ENCODE measurements around the gene ZMYND8. TPM values are rescaled to one million over a fixed set of nuclear protein-coding genes. Genes with fewer than 3 reads are reported as not detected.

ZMYND8 gene
- total and polyA plus RNA-seq, 7 donors: 7.8 to 46.0 (median 24.8) TPM

- Histone ChIP-seq H3K36me3 (peaks cover 0 to 16% (median 0%) of the 10 kb centered on the region in 4 donors), H3K27me3 (no peaks in the 10 kb centered on the region), H3K9me3 (no peaks in the 10 kb centered on the region), H3K27ac (peak overlapping the region; percentile 99 to 100 (median 99)), H3K4me1 (peaks cover 0 to 69% (median 66%) of the 10 kb centered on the region in 4 donors), H3K4me3 (no peak overlapping the region)
- DNase-seq: no peak
- 68 to 94% methylated on average over 3 of the region's 3 CpGs for WGBS, 2 donors
- no peak for TF ChIP-seq POLR2A (IDR thresholded peaks at IDR 0.05)
- no peak for TF ChIP-seq POLR2AphosphoS5 (IDR thresholded peaks at IDR 0.05)
- no peak for TF ChIP-seq CTCF (IDR thresholded peaks at IDR 0.05)
- TF ChIP-seq EP300 (IDR thresholded peaks at IDR 0.05): no peak
- intact Hi-C loops (cut with DNase I): loop anchor here (10.0 kb wide), 1 partner anchor 2001 kb away; the partner anchor contains the start of gene SDC4
Observed at GRCh38 chr20:47346172-47346571, 10.3 kb downstream of the ZMYND8 start.

- Histone ChIP-seq H3K27me3 (no peaks in the 10 kb centered on the region), H3K4me3 (no peak overlapping the region), H3K4me1 (peaks cover 0 to 65% (median 58%) of the 10 kb centered on the region in 4 donors), H3K9me3 (no peaks in the 10 kb centered on the region), H3K36me3 (peaks cover 0 to 16% (median 0%) of the 10 kb centered on the region in 4 donors), H3K27ac (peak overlapping the region; percentile 50 to 100 (median 99))
- no peak for DNase-seq
- WGBS, 2 donors: 86 to 94% methylated on average over 7 of the region's 7 CpGs
- intact Hi-C loops (cut with DNase I): loop anchor here (10.0 kb wide), 1 partner anchor 2000 kb away; the partner anchor contains the start of gene SDC4
- no peak for TF ChIP-seq EP300 (IDR thresholded peaks at IDR 0.05)
- no peak for TF ChIP-seq CTCF (IDR thresholded peaks at IDR 0.05)
- no peak for TF ChIP-seq POLR2A (IDR thresholded peaks at IDR 0.05)
- TF ChIP-seq POLR2AphosphoS5 (IDR thresholded peaks at IDR 0.05): no peak
Observed at GRCh38 chr20:47345214-47345613, 11.3 kb downstream of the ZMYND8 start.

- Histone ChIP-seq H3K27me3 (no peaks in the 10 kb centered on the region), H3K4me1 (peaks cover 0 to 64% (median 51%) of the 10 kb centered on the region in 4 donors), H3K27ac (peak overlapping the region in 3 of 4 donors; percentile 17 to 100 (median 99)), H3K4me3 (no peak overlapping the region), H3K36me3 (peaks cover 0 to 16% (median under 1%) of the 10 kb centered on the region in 4 donors), H3K9me3 (no peaks in the 10 kb centered on the region)
- no peak for TF ChIP-seq POLR2A (IDR thresholded peaks at IDR 0.05)
- TF ChIP-seq CTCF (IDR thresholded peaks at IDR 0.05): no peak
- TF ChIP-seq POLR2AphosphoS5 (IDR thresholded peaks at IDR 0.05): no peak
- TF ChIP-seq EP300 (IDR thresholded peaks at IDR 0.05): no peak
- 32 to 57% methylated on average over 4 of the region's 4 CpGs for WGBS, 2 donors
- DNase-seq: no peak
- intact Hi-C loops (cut with DNase I): loop anchor here (10.0 kb wide), 1 partner anchor 1998 kb away; the partner anchor contains the start of gene SDC4
Observed at GRCh38 chr20:47343007-47343472, 13.5 kb downstream of the ZMYND8 start.

- TF ChIP-seq POLR2AphosphoS5 (IDR thresholded peaks at IDR 0.05): no peak
- no peak for TF ChIP-seq POLR2A (IDR thresholded peaks at IDR 0.05)
- TF ChIP-seq EP300 (IDR thresholded peaks at IDR 0.05): no peak
- TF ChIP-seq CTCF (IDR thresholded peaks at IDR 0.05): no peak
- WGBS, 2 donors: 91 to 93% methylated on average over 11 of the region's 11 CpGs
- Histone ChIP-seq H3K4me3 (no peak overlapping the region), H3K27me3 (no peaks in the 10 kb centered on the region), H3K4me1 (peaks cover 0 to 80% (median 69%) of the 10 kb centered on the region in 4 donors), H3K9me3 (no peaks in the 10 kb centered on the region), H3K36me3 (peaks cover 0 to 5% (median 0%) of the 10 kb centered on the region in 4 donors), H3K27ac (peak overlapping the region; percentile 27 to 97 (median 92))
- intact Hi-C loops (cut with DNase I): no loop called here
- no peak for DNase-seq
Observed at GRCh38 chr20:47338131-47338628, 18.3 kb downstream of the ZMYND8 start.
